Measurements from ENCODE around the gene C2CD4B. TPM values are rescaled to one million over a fixed set of nuclear protein-coding genes. Genes with fewer than 3 reads are reported as not detected.

The C2CD4B gene
- total RNA-seq, result under 1 TPM; 0.16 to 0.20 TPM
- polyA plus RNA-seq (2013, experiment 1 of 2), result not detected
- 0.10 TPM for polyA plus RNA-seq (2013, experiment 2 of 2)
- total RNA-seq, result 0 to 4.4 (median 0.12) reads per million in 172 experiments

DNA sequence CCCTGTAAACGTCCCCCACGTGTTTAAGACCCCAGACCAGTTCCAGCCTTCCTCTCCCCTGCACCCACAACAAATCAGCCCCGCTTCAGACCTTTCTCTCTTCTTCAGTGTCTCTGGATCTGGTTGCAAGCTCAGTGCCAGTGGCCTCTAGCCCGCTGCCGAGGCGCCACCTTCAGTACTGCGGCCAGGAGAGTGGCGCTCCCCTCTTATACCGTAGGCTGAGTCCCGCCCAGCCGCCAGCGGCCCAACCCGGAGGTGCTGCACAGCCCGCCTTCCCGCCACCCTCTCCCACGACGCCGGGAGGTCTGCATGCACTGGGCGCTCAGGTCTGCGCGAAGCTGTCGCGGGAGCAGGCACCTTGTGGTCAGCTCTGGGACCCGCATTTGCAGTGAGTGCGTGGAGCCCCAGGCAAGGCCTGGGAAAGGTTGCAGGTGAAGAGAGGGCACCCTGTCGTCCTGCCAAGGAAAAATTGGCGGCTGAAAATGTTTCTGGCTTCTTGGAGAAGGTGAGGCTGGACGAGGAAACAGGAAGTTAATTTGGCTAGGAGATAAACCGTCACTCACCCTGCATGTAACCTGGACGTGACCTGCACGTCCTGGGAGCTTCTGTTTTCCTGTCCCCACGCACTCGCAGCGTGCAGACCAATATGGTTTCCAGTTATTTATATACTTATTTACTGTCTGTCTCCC lies at the start of gene C2CD4B:
TSS of gene C2CD4B (minus strand) at position 182 of the 689 bp plus-strand sequence. CDS start 301 bp downstream, outside the sequence.
- Histone ChIP-seq H3K36me3 (ENCODE audit: insufficient read depth, low read length) (no peaks in the 10 kb centered on the region), H3K9me3 (ENCODE audit: control insufficient read depth in 1 of 2, insufficient read depth in 1 of 2, low read length in 2 of 2) (peaks cover 0 to 8% of the 10 kb centered on the region in 2 experiments), H3K4me1 (ENCODE audit: insufficient read depth, low read length) (peaks cover 10% of the 10 kb centered on the region), H3K4me3 (ENCODE audit: low read length) (peak within 1 kb of the TSS; percentile 33), H3K27ac (ENCODE audit: low read depth in 1 of 2, low read length in 2 of 2) (no peak within 1 kb of the TSS), H3K27me3 (ENCODE audit: control insufficient read depth in 1 of 2, insufficient read depth in 2 of 2, low read length in 2 of 2) (peaks cover 23 to 62% of the 10 kb centered on the region in 2 experiments)
- no peak for TF ChIP-seq CTCF (IDR thresholded peaks at IDR 0.05)
- H3K36me3 Mint-ChIP-seq (ENCODE audit: low read depth), result no peaks in the 10 kb centered on the region
- POLR2A ChIA-PET, result no interaction called here
- H3K27me3 Mint-ChIP-seq, result peaks cover 83% of the 10 kb centered on the region
- peak within 1 kb of the TSS; percentile 88 for H3K4me3 Mint-ChIP-seq
- peak; percentile 44 for ATAC-seq (ENCODE audit: poor library complexity)
- H3K27ac Mint-ChIP-seq, result no peak within 1 kb of the TSS
- DNase-seq, result peak in 3 of 14 experiments; percentile 3 to 36 (median 24)
- no peaks in the 10 kb centered on the region for H3K9me3 Mint-ChIP-seq
- intact Hi-C loops (cut with DNase I, micrococcal nuclease), result no loop called here
- CTCF ChIA-PET, result interaction anchor here (0.7 kb wide), 1 partner anchor 13 kb away, joined by 3 read pairs; no protein-coding TSS in a partner anchor
- peaks cover 18% of the 10 kb centered on the region for H3K4me1 Mint-ChIP-seq (ENCODE audit: low read depth)

DNA sequence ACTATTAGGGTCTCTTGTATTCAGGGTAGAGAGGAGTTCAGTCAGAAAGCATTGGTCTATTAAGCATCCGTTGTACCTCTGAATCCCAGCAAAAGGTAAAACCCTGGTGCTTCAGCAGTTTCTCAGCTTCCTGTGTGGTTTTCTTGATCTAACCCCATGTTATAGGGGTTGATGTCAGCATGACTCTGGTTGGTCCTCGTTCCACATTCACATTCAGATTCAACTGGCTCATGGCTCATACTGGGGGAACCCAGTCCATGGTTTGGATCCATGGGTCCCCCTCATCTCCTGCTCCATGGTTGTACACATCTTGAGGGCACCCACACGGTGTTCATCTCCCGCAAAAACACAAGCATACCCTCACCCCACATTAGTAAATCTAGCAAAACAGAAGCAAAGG lies 47.7 kb upstream of the C2CD4B start:
- POLR2A ChIA-PET, result no interaction called here
- CTCF ChIA-PET, result no interaction called here
- peaks cover 2% of the 10 kb centered on the region for H3K9me3 Mint-ChIP-seq
- H3K36me3 ChIP-seq (ENCODE audit: insufficient read depth, low read length), result no peaks in the 10 kb centered on the region
- peaks cover 3 to 7% of the 10 kb centered on the region in 2 experiments for H3K27me3 ChIP-seq (ENCODE audit: control insufficient read depth in 1 of 2, insufficient read depth in 2 of 2, low read length in 2 of 2)
- no peak for TF ChIP-seq CTCF (IDR thresholded peaks at IDR 0.05)
- ATAC-seq (ENCODE audit: poor library complexity) (peak; percentile 34), DNase-seq (peak in 3 of 14 experiments; percentile 38 to 66 (median 49))
- no peak overlapping the region for H3K4me3 ChIP-seq (ENCODE audit: low read length)
- H3K4me1 Mint-ChIP-seq (ENCODE audit: low read depth), result peaks cover 12% of the 10 kb centered on the region
- no peaks in the 10 kb centered on the region for H3K36me3 Mint-ChIP-seq (ENCODE audit: low read depth)
- H3K27ac ChIP-seq (ENCODE audit: low read depth in 1 of 2, low read length in 2 of 2), result no peak overlapping the region
- H3K4me3 Mint-ChIP-seq, result no peak overlapping the region
- H3K9me3 ChIP-seq (ENCODE audit: control insufficient read depth in 1 of 2, insufficient read depth in 1 of 2, low read length in 2 of 2), result peaks cover 16 to 17% of the 10 kb centered on the region in 2 experiments
- H3K4me1 ChIP-seq (ENCODE audit: insufficient read depth, low read length), result peaks cover 4% of the 10 kb centered on the region
- intact Hi-C loops (cut with DNase I, micrococcal nuclease), result no loop called here
- H3K27ac Mint-ChIP-seq, result no peak overlapping the region
- peaks cover 10% of the 10 kb centered on the region for H3K27me3 Mint-ChIP-seq

- no peaks in the 10 kb centered on the region for H3K9me3 Mint-ChIP-seq
Observed at GRCh38 chr15:62211348-62211747, 46.3 kb upstream of the C2CD4B start.

More at GRCh38 chr15:62211348-62211747, 46.3 kb upstream of the C2CD4B start:
- ChIA-PET POLR2A (no interaction called here), CTCF (no interaction called here)
- Mint-ChIP-seq H3K36me3 (ENCODE audit: low read depth) (no peaks in the 10 kb centered on the region), H3K4me1 (ENCODE audit: low read depth) (peaks cover 12% of the 10 kb centered on the region), H3K27ac (no peak overlapping the region), H3K27me3 (peaks cover 10% of the 10 kb centered on the region), H3K4me3 (no peak overlapping the region)
- Histone ChIP-seq H3K27ac (ENCODE audit: low read depth in 1 of 2, low read length in 2 of 2) (no peak overlapping the region), H3K4me1 (ENCODE audit: insufficient read depth, low read length) (peaks cover 4% of the 10 kb centered on the region), H3K27me3 (ENCODE audit: control insufficient read depth in 1 of 2, insufficient read depth in 2 of 2, low read length in 2 of 2) (peaks cover 3 to 8% of the 10 kb centered on the region in 2 experiments), H3K4me3 (ENCODE audit: low read length) (no peak overlapping the region), H3K36me3 (ENCODE audit: insufficient read depth, low read length) (no peaks in the 10 kb centered on the region), H3K9me3 (ENCODE audit: control insufficient read depth in 1 of 2, insufficient read depth in 1 of 2, low read length in 2 of 2) (peaks cover 3 to 15% of the 10 kb centered on the region in 2 experiments)
- DNase-seq, result no peak
- intact Hi-C loops (cut with DNase I, micrococcal nuclease), result no loop called here
- ATAC-seq (ENCODE audit: poor library complexity), result no peak
- TF ChIP-seq CTCF (IDR thresholded peaks at IDR 0.05), result no peak
